Activated CD4-positive, alpha-beta T cell treated with anti-CD3 and anti-CD28 coated beads, Interleukin-2, amount 50 U/mL, for 48 hours (primary cell): ENCODE data around the gene DCDC2B.
A peak's percentile ranks its signal among the peaks of the same experiment; 100 is the strongest.
"Not testable (repeated sequence)": the region's sequence is repeated elsewhere in the genome, so short reads cannot be mapped to it uniquely, and the experiment has no call there.

ENCODE experiments used
- DNase-seq, 2 experiments: peaks; one replicate each; pipeline ENCODE4 v3.0.0-alpha.2; 2020

The DCDC2B gene

GRCh38 chr1:32208891-32209328, at the start of gene DCDC2B:
Gene DCDC2B, plus strand, starts transcription at chr1:32209089. Its CDS starts 5 bp downstream, at chr1:32209094.
- DNase-seq = no peak

- DNase-seq = no peak
These were observed 49.7 kb upstream of the DCDC2B start for GRCh38 chr1:32159189-32159588.

- no peak for DNase-seq
These were observed 45.5 kb upstream of the DCDC2B start for GRCh38 chr1:32163405-32163804.

- DNase-seq = not testable (repeated sequence)
These were observed 43.3 kb upstream of the DCDC2B start for GRCh38 chr1:32165633-32166032.

- DNase-seq = no peak
These were observed 37.9 kb upstream of the DCDC2B start for GRCh38 chr1:32170991-32171390.

GRCh38 chr1:32172621-32173245, 36.2 kb upstream of the DCDC2B start:
- DNase-seq = no peak

- no peak for DNase-seq
These were observed 30.3 kb upstream of the DCDC2B start for GRCh38 chr1:32178380-32179192.

GRCh38 chr1:32179193-32179442, 29.8 kb upstream of the DCDC2B start:
- DNase-seq = no peak

- DNase-seq = peak; percentile 92 to 94
These were observed 29.3 kb upstream of the DCDC2B start, which contains the start of gene TXLNA for GRCh38 chr1:32179443-32180185. Gene TXLNA, plus strand, starts transcription at chr1:32179675. Its CDS starts 671 bp downstream, at chr1:32180346.

- DNase-seq = peak; percentile 41 to 49
These were observed 28.5 kb upstream of the DCDC2B start for GRCh38 chr1:32180186-32181060.

GRCh38 chr1:32181065-32181464, 27.8 kb upstream of the DCDC2B start:
- no peak for DNase-seq

- no peak for DNase-seq
These were observed 27.3 kb upstream of the DCDC2B start for GRCh38 chr1:32181563-32181962.

GRCh38 chr1:32182060-32182459, 26.8 kb upstream of the DCDC2B start:
- DNase-seq = no peak

- no peak for DNase-seq
These were observed 24.2 kb upstream of the DCDC2B start for GRCh38 chr1:32184650-32185049.

GRCh38 chr1:32186077-32186476, 22.8 kb upstream of the DCDC2B start:
- no peak for DNase-seq

GRCh38 chr1:32186491-32186890, 22.4 kb upstream of the DCDC2B start:
- DNase-seq = no peak

- no peak for DNase-seq
These were observed 21.0 kb upstream of the DCDC2B start for GRCh38 chr1:32187850-32188249.

- no peak for DNase-seq
These were observed 16.5 kb upstream of the DCDC2B start for GRCh38 chr1:32192220-32192948.

GRCh38 chr1:32194984-32195383, 13.9 kb upstream of the DCDC2B start:
- no peak for DNase-seq

- DNase-seq = no peak
These were observed 13.4 kb upstream of the DCDC2B start for GRCh38 chr1:32195531-32195930.

GRCh38 chr1:32195972-32196823, 12.7 kb upstream of the DCDC2B start:
- no peak for DNase-seq
